ENCODE measurements around the gene FUOM. TPM values are rescaled to one million over a fixed set of nuclear protein-coding genes. Genes with fewer than 3 reads are reported as not detected.

FUOM gene
- total RNA-seq, 2 donors from 2014 or later: 12.5 to 16.1 TPM

GRCh38 chr10:133313192-133313591 is 44.6 kb downstream of the FUOM start:
- Histone ChIP-seq H3K9me3 (no peaks in the 10 kb centered on the region), H3K36me3 (replicated peaks in 1 of 2; ENCODE audit: insufficient read depth in 1 of 2, low read depth in 2 of 2) (no peaks in the 10 kb centered on the region), H3K27me3 (no peaks in the 10 kb centered on the region), H3K27ac (no peak overlapping the region), H3K4me1 (peaks cover 13% of the 10 kb centered on the region), H3K4me3 (no peak overlapping the region)
- WGBS, 2 donors: 60 to 63% methylated on average over 4 of the region's 4 CpGs
- DNase-seq (no peak), ATAC-seq (no peak)
- intact Hi-C loops (cut with DNase I): no loop called here
- TF ChIP-seq CTCF (IDR thresholded peaks at IDR 0.05): no peak
- TF ChIP-seq POLR2A (IDR thresholded peaks at IDR 0.05): no peak

GRCh38 chr10:133312769-133313145 is 45.1 kb downstream of the FUOM start:
- WGBS, 2 donors: 86 to 87% methylated on average over 9 of the region's 9 CpGs
- TF ChIP-seq POLR2A (IDR thresholded peaks at IDR 0.05) (no peak), CTCF (IDR thresholded peaks at IDR 0.05) (no peak)
- no peak overlapping the region for H3K27ac ChIP-seq
- no peaks in the 10 kb centered on the region for H3K27me3 ChIP-seq
- H3K4me1 ChIP-seq: peaks cover 17% of the 10 kb centered on the region
- H3K4me3 ChIP-seq: no peak overlapping the region
- no peak for ATAC-seq
- H3K9me3 ChIP-seq: no peaks in the 10 kb centered on the region
- no peaks in the 10 kb centered on the region for H3K36me3 ChIP-seq (replicated peaks in 1 of 2; ENCODE audit: insufficient read depth in 1 of 2, low read depth in 2 of 2)
- DNase-seq: no peak
- intact Hi-C loops (cut with DNase I): no loop called here

GRCh38 chr10:133312016-133312768 is 45.6 kb downstream of the FUOM start:
- H3K9me3 ChIP-seq: no peaks in the 10 kb centered on the region
- TF ChIP-seq POLR2A (IDR thresholded peaks at IDR 0.05) (no peak), CTCF (IDR thresholded peaks at IDR 0.05) (no peak)
- no peak overlapping the region for H3K4me3 ChIP-seq
- 89% methylated on average over 18 to 23 of the region's 23 CpGs for WGBS, 2 donors
- peaks cover 22% of the 10 kb centered on the region for H3K4me1 ChIP-seq
- H3K27me3 ChIP-seq: no peaks in the 10 kb centered on the region
- no peak for DNase-seq
- no peak for ATAC-seq
- no peak overlapping the region for H3K27ac ChIP-seq
- intact Hi-C loops (cut with DNase I): no loop called here
- H3K36me3 ChIP-seq (replicated peaks in 1 of 2; ENCODE audit: insufficient read depth in 1 of 2, low read depth in 2 of 2): no peaks in the 10 kb centered on the region

- no peak overlapping the region for H3K27ac ChIP-seq
- intact Hi-C loops (cut with DNase I): no loop called here
- WGBS, 2 donors: 91 to 93% methylated on average over 5 to 10 of the region's 10 CpGs
- ATAC-seq (no peak), DNase-seq (no peak)
- H3K27me3 ChIP-seq: no peaks in the 10 kb centered on the region
- TF ChIP-seq CTCF (IDR thresholded peaks at IDR 0.05): no peak
- H3K4me3 ChIP-seq: no peak overlapping the region
- no peaks in the 10 kb centered on the region for H3K36me3 ChIP-seq (replicated peaks in 1 of 2; ENCODE audit: insufficient read depth in 1 of 2, low read depth in 2 of 2)
- peaks cover 28% of the 10 kb centered on the region for H3K4me1 ChIP-seq
- H3K9me3 ChIP-seq: no peaks in the 10 kb centered on the region
These were observed 46.2 kb downstream of the FUOM start for GRCh38 chr10:133311570-133311969.

- 93 to 94% methylated on average over 8 of the region's 8 CpGs for WGBS, 2 donors
- no peaks in the 10 kb centered on the region for H3K9me3 ChIP-seq
These were observed 47.0 kb downstream of the FUOM start for GRCh38 chr10:133310789-133311188.

More at GRCh38 chr10:133310789-133311188, 47.0 kb downstream of the FUOM start:
- Histone ChIP-seq H3K27ac (no peak overlapping the region), H3K36me3 (replicated peaks in 1 of 2; ENCODE audit: insufficient read depth in 1 of 2, low read depth in 2 of 2) (no peaks in the 10 kb centered on the region), H3K4me1 (peaks cover 28% of the 10 kb centered on the region), H3K27me3 (no peaks in the 10 kb centered on the region), H3K4me3 (no peak overlapping the region)
- intact Hi-C loops (cut with DNase I): no loop called here
- ATAC-seq (no peak), DNase-seq (no peak)
- no peak for TF ChIP-seq CTCF (IDR thresholded peaks at IDR 0.05)
- TF ChIP-seq POLR2A (IDR thresholded peaks at IDR 0.05): no peak

Data from body of pancreas (tissue), 4 donors.